Measurements from ENCODE around the gene GPC6. TPM values are rescaled to one million over a fixed set of nuclear protein-coding genes. Genes with fewer than 3 reads are reported as not detected.
"Not testable (repeated sequence)": the region's sequence is repeated elsewhere in the genome, so short reads cannot be mapped to it uniquely, and the experiment has no call there.

GPC6 gene
- polyA plus RNA-seq, 1 donor, result 66.0 TPM

DNA sequence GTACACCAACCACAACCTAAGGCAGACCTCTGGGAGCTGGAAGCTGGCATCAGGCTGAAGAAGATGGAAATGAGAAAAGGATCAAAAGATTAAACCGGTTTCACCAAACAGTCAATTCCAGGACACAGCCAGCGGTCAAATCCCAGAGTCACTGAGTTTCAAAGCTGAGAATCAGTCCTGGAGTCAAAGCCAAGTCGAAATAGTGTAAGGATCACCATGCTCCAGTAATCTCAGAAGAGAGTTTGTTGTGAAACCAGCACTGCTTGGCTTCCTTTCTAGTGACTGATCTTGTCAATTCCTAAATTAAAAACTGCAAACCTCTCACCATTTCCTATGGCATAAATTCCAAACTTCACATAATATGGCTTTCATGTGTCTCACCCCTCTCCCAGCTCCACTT, 198.8 kb downstream of the GPC6 start:
- peak; percentile 26 for DNase-seq

DNA sequence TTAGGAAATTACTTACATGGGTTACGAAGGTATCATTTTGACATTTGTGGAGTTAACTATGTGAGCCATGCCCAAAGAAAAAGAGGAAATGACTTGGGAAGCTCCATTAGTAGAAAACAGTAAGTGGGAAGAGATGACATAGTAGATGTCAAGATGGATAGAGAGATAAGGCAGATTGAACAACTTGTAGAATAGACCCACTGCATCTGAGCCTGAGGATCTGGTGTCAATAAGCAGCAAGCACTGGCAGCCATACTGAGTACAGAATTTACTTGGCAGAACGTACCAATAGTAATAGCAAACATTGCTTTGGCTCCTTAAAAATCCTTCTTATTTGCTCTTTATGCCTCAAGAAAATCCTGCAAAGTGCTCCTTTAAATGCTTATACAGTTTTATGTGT, 203.8 kb downstream of the GPC6 start:
- DNase-seq, result no peak

GRCh38 chr13:93435651-93436050, 209.0 kb downstream of the GPC6 start:
- no peak for DNase-seq

DNA sequence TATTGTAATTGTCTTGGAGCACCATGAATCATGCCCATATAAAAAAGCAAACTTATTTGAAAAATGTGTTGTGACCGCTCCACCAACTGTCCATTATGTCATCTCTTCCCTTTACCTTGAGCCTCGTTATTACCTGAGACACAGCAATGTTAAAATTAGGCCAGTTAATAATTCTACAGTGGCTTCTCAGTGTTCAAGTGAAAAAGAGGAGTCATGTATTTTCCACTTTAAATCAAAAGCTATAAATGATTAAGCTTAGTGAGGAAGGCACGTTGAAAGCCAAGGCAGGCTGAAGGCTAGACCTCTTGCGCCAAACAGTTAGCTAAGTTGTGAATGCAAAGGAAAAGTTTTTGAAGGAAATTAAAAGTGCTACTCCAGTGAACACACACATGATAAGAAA, 210.5 kb downstream of the GPC6 start:
- DNase-seq, result no peak

DNA sequence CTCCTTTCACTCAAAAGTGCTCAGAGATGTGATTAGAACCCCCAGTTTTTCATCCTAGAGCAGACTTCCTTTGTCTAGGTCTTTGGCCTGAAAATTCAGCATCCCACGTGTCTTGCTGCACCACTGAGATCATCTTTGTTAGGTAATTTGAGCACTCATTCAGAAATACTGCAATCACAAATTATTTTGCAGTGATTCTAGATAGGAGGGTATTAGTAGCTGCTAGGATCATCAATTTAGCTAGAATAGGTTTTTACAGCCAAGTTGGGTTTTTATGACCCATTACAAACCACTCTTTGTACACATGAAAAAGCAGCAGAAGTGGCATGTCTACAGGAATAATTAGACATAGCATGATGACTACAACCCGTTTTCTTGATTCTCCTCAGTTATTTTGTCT, 219.6 kb downstream of the GPC6 start:
- no peak for DNase-seq

DNA sequence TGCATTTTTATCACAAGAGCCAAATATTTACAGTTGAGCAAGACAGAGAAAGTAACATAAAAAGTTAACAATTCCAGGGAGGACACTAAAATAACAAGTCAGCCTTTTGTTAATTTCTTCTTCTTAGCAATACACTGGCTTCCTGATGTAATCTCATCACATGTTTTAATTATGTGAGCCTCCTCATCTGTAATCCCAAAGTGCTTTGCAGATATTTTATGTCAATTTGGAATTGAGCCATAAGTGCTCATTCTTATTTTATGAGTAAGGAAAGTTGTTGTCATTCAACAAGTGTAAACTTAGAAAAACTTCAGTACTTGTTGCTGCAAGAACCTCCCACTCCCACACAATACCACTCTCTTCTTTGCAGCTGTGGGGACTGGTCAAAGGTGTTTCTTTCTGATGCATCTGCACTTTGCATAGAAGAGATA, 223.6 kb downstream of the GPC6 start:
- DNase-seq, result no peak

DNA sequence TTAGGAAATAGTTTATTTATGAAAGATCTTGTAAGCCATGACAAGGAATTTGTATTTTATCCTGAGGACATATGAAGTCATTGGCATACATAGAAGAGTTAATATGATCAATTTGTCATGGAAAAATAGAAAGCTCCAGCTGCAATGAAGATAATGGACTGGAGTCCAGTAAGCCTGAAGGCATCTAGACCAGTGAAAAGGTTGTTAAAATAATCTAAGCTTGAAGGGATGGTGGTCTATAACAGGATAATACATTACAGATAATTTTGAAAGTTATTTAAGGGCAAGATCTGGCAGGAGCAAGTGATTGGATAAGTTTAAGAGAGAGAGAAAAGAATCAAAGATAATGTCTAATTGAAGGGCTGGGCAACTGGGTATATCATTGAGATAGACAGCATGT, 224.2 kb downstream of the GPC6 start:
- no peak for DNase-seq

DNA sequence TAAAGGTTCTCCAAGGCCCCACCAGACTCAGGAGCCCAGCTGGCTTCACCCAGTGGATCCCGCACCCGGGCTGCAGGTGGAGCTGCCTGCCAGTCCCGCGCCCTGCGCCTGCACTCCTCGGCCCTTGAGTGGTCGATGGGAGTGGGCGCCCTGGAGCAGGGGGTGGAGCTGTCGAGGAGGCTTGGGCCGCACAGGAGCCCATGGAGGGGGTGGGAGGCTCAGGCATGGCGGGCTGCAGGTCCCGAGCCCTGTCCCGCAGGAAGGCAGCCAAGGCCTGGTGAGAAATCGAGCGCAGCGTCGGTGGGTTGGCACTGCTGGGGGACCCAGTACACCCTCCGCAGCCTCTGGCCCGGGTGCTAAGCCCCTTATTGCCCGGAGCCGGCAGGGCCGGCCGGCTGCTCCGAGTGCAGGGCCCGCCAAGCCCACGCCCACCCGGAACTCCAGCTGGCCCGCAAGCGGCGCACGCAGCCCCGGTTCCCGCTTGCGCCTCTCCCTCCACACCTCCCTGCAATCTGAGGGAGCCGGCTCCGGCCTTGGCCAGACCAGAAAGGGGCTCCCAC, 228.1 kb downstream of the GPC6 start:
- not testable (repeated sequence) for DNase-seq

DNA sequence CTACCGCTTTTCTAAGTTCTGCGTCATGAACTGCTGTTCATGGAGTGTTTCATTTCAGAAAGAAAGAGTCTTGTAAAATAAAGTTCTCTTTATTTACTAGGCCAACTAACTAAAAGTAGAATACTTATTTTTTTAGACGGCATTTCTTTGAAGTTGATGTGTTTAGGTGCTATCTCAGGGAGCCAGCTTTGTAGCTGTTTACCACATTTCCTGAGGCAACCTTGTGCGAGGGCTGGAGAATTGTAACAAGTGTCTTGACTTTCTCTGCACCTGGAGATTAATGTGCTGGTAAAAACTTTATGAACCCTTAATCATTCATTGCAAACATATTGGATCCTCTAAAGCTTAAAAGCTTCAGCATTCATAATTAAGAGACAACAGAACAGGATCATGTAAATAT, 229.3 kb downstream of the GPC6 start:
- no peak for DNase-seq

- no peak for DNase-seq
Measured at GRCh38 chr13:93460005-93460404, 233.4 kb downstream of the GPC6 start.

GRCh38 chr13:93462151-93462550, 235.5 kb downstream of the GPC6 start:
- DNase-seq, result no peak

DNA sequence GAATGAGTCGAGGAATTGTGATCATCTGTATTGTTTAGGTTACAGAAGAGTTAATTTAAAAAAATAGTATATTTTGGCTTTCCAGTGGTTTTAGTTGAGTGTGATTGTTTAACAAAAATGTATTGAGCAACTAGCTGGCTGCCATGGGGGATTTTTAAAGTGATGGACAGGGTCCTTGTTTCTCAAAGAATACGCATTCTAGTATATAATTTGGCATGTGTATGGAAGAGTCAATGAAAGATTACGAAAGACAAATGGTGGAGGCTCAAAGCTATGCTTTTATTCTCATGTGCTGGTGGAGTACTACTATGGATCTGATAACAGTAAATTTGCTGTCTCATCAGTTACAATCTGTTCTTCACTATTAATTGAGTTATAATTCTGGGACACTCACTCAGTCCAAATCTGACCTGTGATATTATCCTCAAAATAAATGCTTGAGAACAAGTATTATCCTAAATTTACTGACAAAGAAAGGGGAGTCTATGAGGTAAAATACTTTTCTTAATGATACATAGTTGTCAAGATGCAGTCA, 240.0 kb downstream of the GPC6 start:
- DNase-seq, result no peak

GRCh38 chr13:93467175-93467574, 240.6 kb downstream of the GPC6 start:
- DNase-seq, result no peak

DNA sequence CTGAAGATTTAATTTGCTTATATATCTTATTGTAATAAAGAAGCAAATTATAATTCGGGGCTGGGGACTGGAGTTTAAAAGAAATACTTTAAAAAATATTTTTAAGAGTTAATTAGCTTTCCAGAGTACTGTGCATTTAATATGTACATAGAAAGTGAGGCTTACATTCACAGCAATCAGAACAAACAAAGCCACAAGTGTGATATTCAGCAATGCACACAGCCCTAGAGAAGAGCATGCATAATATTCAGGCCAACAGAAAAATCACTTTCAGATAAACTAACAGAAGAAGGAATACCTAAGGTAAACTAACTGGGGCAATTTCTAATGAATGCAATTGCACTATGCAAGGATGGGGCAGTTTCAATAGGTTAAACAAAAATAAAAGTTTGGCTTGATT, 241.8 kb downstream of the GPC6 start:
- no peak for DNase-seq

DNA sequence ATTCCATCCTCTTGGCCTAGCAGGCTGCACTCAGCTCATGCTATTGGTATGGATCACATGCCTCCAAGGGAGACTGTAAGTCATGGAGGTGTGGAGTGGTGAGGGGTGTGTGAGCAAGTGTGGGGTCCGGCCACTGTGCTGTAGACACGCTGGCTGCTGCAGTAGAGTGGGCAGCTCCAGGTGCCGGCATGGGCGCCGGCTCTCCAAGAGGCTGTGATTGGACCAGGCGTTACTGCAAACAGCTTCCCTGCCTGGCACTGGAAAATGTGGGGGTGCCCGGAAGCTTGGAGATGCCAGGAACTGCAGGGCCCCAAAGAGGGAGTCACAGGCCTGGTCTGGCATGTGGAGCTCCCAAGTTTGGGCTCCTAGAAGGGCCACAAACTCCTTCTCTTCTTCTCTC, 245.7 kb downstream of the GPC6 start:
- DNase-seq, result no peak

DNA sequence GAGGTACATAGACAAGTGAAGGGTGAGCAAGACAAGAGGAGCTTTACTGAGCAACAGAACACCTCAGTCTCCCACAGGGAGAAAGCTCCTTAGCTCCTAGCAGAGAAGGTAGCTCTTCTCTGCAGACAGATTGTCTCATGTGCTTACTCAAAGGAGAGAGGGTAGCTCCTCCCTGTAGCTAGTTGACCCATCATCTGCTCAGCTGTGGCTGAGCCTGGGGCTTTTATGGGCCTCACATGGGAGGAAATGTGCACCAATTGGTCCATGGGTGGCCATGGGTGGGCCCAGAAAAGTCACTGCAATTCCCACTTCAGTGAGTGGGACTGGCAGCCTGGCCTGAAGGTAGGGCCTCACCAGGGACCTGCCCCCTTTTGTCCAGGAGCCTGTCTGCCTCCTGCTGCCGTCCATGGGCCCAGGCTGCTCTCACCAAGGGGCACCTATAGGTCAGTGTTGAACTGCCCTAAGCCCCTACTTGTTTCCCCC, 246.2 kb downstream of the GPC6 start:
- DNase-seq, result no peak

- no peak for DNase-seq
Measured at GRCh38 chr13:93473441-93474270, 247.0 kb downstream of the GPC6 start.

GRCh38 chr13:93476175-93476574, 249.6 kb downstream of the GPC6 start:
- no peak for DNase-seq

- no peak for DNase-seq
Measured at GRCh38 chr13:93477238-93477637, 250.6 kb downstream of the GPC6 start.

- no peak for DNase-seq
Measured at GRCh38 chr13:93480553-93481106, 254.0 kb downstream of the GPC6 start.

GRCh38 chr13:93496117-93496516, 269.5 kb downstream of the GPC6 start:
- not testable (repeated sequence) for DNase-seq

- DNase-seq, result peak; percentile 40
Measured at GRCh38 chr13:93496985-93497673, 270.5 kb downstream of the GPC6 start.

GRCh38 chr13:93499991-93500390, 273.4 kb downstream of the GPC6 start:
- DNase-seq, result no peak

Measured in left kidney (tissue), 2 donors.